H1 (cell line): ENCODE measurements around the gene PODN.

Experiments used
- CEBPB ChIP-seq: IDR thresholded peaks from 2 replicates; pipeline ENCODE4 v1.6.1; 2012; ENCODE audit warnings: low read depth, low read length
- CTCF ChIP-seq, 3 experiments: IDR thresholded peaks; 1 replicate in 2 of 3; 2 replicates in 1 of 3; pipeline versions ENCODE4 v1.5.1 to v1.6.1; 2011; ENCODE audit warnings: low read length in 3 of 3, mild to moderate bottlenecking in 3 of 3, inconsistent platforms in 2 of 3, low read depth in 1 of 3, moderate library complexity in 1 of 3; ENCODE audit not compliant: insufficient read depth in 1 of 3; ENCODE audit errors: control extremely low read depth in 1 of 3
- EZH2 ChIP-seq: fragments of 200-600 bp; sonication (generic); IDR thresholded peaks from 2 replicates; pipeline ENCODE4 v1.7.1; 2012; ENCODE audit warnings: low read depth, mild to moderate bottlenecking, moderate library complexity, low read length, inconsistent platforms; ENCODE audit not compliant: severe bottlenecking
- HDAC2 ChIP-seq, 2 experiments: fragments of 300-600 bp in 1 of 2; sonication (generic) in 1 of 2; IDR thresholded peaks; 2 replicates each; pipeline ENCODE4 v1.6.1; 2011 to 2012; ENCODE audit warnings: low read depth in 2 of 2, low read length in 2 of 2, mild to moderate bottlenecking in 2 of 2, moderate library complexity in 2 of 2, borderline replicate concordance in 1 of 2, inconsistent platforms in 1 of 2
- JUND ChIP-seq: IDR thresholded peaks from 2 replicates; pipeline ENCODE4 v1.6.1; 2011; ENCODE audit warnings: mild to moderate bottlenecking, improper control_type of control experiment, low read length
- KDM5A ChIP-seq: fragments of 200-600 bp; IDR thresholded peaks from 2 replicates; pipeline ENCODE4 v1.7.1; 2012; ENCODE audit warnings: mild to moderate bottlenecking, low read length, inconsistent platforms, mixed read lengths
- POLR2A ChIP-seq, 2 experiments: IDR thresholded peaks; 1 replicate in 1 of 2; 2 replicates in 1 of 2; pipeline ENCODE4 v1.6.1; 2011; ENCODE audit warnings: low read depth in 2 of 2, low read length in 2 of 2, mild to moderate bottlenecking in 2 of 2; ENCODE audit errors: control extremely low read depth in 1 of 2
- SIN3A ChIP-seq, 2 experiments: IDR thresholded peaks in 1 of 2; conservative IDR thresholded peaks in 1 of 2; 2 replicates each; pipeline ENCODE4 v1.6.1; 2011 to 2012; ENCODE audit warnings: low read length in 2 of 2, improper control_type of control experiment in 1 of 2, low read depth in 1 of 2, mild to moderate bottlenecking in 1 of 2
- SRF ChIP-seq: IDR thresholded peaks from 2 replicates; pipeline ENCODE4 v1.6.1; 2011; ENCODE audit warnings: mild to moderate bottlenecking, low read depth, low read length, moderate library complexity
- TF ChIP-seq, protein P1 (sequence below): IDR thresholded peaks from 2 replicates; pipeline ENCODE4 v1.6.1; 2011; ENCODE audit warnings: low read depth, mild to moderate bottlenecking, low read length; ENCODE audit not compliant: insufficient read depth

DNA sequence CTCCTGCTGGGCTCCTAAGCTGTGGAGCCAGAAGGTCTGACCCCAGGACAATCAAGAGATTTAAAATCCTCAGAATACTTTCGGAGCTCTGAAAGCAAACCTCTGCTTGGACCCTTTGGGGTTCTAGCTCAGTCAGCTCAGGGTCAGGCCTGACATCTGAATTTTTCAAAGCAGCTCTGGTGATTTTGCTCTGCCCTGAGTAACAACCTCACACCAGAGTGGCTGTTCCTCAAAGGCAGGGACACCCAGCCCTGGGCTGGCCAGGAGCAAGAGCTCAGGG lies 68.5 kb downstream of the PODN start:
- TF ChIP-seq, protein P1, sequence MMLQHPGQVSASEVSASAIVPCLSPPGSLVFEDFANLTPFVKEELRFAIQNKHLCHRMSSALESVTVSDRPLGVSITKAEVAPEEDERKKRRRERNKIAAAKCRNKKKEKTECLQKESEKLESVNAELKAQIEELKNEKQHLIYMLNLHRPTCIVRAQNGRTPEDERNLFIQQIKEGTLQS = no peak
- TF ChIP-seq POLR2A (IDR thresholded peaks at IDR 0.05; ENCODE audit: control extremely low read depth in 1 of 2, low read depth in 2 of 2, low read length in 2 of 2) = no peak
- TF ChIP-seq CTCF (IDR thresholded peaks at IDR 0.05; ENCODE audit: control extremely low read depth in 1 of 3, insufficient read depth in 1 of 3, low read depth in 1 of 3, low read length in 3 of 3) = no peak
- TF ChIP-seq EZH2 = no peak
- TF ChIP-seq HDAC2 (IDR thresholded peaks at IDR 0.05; ENCODE audit: borderline replicate concordance in 1 of 2, low read depth in 2 of 2, low read length in 2 of 2) = no peak
- TF ChIP-seq JUND = no peak
- TF ChIP-seq KDM5A = no peak
- no peak for TF ChIP-seq SIN3A (conservative IDR thresholded peaks at IDR 0.05 in 1 of 2, IDR thresholded peaks at IDR 0.05 in 1 of 2; ENCODE audit: low read depth in 1 of 2, low read length in 2 of 2)
- no peak for TF ChIP-seq CEBPB
- no peak for TF ChIP-seq SRF
